Fibroblast of skin of left biceps (primary cell): ENCODE data around the gene EPHX1.
"Not testable (repeated sequence)": the region's sequence is repeated elsewhere in the genome, so short reads cannot be mapped to it uniquely, and the experiment has no call there.

Experiments used
- DNase-seq, 2 experiments: peaks; one replicate each; pipeline ENCODE4 v3.0.0-alpha.2; 2013; ENCODE audit warnings: low read depth in 2 of 2

EPHX1 gene

DNA sequence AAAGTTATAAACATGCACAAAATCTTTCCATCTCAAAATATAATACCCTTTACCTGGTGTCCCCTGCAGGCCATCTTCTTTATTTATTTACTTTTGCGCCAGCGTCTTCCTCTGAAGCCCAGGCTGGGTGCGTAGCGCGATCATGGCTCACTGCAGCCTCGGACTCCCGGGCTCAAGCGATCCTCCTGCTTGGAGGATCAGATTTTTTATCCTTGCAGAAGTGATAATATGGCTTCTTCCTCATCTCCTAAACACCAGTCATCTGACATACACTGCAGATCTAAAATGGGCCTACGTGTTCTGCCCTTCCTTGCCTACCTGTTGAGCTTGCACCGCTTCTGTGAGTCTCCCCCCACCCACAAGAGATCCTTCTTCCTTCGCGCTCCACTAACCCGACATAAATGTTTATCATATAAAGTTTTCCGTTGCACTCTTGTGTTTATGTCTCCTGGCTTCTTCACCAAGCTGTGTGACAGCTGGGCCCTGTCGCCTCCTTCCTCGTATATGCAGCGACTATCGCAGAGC, 32.8 kb upstream of the EPHX1 start:
- no peak for DNase-seq

DNA sequence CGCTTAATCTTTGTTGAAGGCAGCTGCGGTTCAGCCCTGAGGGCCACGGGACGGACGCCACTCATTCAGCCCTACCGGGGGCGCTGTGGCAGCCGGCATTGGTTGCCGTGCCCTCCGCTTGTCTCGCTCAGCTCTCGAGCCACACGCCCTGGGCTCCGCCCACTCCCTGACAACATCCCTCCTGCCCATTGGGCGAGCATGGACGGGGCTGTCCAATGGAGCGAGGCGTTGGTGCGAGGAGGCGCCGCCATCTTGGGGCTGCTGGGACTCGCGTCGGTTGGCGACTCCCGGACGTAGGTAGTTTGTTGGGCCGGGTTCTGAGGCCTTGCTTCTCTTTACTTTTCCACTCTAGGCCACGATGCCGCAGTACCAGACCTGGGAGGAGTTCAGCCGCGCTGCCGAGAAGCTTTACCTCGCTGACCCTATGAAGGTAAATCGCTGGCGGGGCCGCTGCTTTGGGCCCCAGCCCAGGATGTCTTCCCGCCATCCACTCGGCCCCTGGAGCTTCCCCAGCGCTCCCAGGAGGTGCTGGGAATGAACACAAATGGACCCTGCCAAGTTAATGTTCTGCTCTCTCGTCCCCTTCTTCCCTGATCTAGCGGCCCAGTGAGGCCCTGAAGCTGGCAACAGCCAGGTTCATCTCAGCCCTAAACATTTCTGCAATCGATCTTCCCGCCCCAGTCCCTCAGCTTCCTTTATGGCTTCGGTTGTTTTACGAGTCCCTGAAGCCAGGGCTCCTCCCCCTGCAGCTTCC, 32.2 kb upstream of the EPHX1 start, which contains the start of gene SRP9:
Gene SRP9 (plus strand): TSS at position 244 of the 754 bp plus-strand sequence. CDS start 115 bp downstream, at position 359.
- peak; percentile 92 to 94 for DNase-seq

DNA sequence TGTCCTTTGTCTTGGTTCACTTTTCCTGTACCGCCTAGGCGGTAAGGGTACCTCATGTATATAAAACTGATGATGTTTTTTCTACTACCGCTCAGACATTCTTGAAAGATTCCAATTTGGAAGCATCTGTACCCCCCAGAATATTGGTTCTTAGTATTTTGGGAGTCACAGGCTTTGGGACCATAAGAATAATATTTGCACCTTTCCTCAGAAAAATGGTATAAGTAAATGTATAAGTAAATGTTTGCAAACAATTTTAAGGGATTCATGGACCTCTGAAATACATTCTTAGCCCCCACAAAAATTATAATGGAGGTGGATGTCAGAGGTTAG, 31.6 kb upstream of the EPHX1 start:
- no peak for DNase-seq

DNA sequence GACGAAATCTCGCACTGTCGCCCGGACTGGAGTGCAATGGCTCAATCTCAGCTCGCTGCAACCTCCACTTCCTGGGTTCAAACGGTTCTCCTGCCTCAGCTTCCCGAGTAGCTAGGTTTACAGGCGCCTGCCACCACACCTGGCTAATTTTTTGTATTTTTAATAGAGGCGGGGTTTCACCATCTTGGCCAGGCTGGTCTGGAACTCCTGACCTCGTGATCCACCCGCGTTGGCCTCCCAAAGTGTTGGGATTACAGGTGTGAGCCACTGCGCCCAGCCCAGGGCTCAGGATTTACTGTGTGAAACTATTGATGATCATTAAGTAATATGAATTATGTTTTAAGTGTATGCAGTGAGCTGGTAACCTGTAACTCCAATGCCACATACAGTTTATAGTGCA, 30.8 kb upstream of the EPHX1 start:
- DNase-seq: not testable (repeated sequence)

DNA sequence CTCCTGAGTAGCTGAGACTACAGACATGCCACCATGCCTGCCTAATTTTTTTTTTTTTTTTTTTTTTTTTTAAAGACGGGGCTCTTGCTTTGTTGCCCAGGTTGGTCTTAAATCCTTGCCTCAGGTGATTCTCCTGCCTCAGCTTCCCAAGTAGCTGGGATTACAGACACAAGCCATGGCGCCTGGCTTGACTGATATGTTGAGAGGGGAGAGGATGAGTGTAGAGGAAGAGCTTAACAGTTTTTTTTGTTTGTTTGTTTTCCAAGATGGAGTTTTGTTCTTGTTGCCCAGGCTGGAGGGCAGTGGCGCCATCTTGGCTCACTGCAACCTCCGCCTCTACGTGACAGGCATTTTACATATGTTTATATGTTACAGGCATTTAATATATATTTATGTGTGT, 29.8 kb upstream of the EPHX1 start:
- DNase-seq: no peak

DNA sequence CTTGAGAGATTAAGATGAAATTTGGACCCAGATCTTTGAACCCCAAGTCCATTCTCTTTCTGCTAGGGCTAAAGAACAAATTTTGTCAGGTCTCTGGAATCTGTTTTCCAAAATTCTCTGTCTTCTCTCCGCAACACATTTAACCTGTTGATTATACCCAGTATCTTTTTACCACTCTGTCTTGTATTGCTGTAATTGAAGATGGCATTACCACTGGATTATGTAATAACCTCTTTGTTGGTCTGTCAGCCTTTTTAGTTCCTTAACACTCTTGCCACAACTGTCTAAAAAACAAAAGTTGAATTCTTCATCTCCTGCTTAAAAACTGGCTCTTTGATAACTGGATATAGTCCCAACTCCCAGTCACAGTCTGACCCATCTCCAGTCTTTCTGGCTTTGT, 29.3 kb upstream of the EPHX1 start:
- no peak for DNase-seq

DNA sequence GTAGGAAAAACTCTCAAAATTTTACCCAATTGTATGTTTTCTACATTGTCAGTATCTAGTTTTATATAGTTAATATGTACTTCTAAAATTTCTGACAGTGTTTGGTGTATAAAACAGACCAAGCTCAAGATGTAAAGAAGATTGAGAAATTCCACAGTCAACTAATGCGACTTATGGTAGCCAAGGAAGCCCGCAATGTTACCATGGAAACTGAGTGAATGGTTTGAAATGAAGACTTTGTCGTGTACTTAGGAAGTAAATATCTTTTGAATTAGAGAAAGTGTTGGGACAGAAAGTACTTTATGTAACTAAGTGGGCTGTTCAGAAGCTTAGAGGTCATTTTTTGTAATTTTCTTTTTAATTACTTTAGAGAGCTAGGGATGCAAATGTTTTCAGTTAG, 20.8 kb upstream of the EPHX1 start:
- not testable (repeated sequence) for DNase-seq

DNA sequence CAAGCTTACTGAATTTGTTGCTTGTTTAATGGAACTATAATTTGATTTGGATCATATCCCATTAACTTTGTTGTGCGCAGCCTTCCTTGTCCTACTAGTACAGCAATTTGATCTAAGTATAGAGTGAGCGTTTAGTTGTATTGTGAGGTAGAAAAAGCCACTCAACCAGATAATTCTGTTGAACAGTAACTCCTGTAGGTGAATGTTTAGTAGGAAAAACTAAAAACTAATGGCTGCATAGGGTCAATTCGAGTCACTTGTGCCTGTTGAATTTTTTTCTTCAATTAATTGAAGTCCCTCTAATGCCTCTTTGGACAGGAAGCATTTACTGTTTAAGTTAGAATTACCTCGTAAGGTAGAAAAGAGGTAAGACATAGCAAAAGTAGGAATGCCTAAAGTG, 15.0 kb upstream of the EPHX1 start:
- DNase-seq: no peak

DNA sequence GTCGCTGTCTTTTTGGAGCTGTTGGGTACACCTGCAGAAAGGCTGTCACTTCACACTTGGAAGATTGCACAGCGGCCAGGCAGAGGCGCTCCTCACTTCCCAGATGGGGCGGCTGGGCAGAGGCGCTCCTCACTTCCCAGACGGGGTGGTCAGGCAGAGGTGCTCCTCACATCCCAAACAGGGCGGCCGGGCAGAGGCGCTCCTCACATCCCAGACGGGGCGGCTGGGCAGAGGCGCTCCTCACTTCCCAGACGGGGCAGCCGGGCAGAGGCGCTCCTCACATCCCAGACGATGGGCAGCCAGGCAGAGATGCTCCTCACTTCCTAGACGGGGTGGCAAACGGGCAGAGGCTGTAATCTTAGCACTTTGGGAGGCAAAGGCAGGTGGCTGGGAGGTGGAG, 13.8 kb upstream of the EPHX1 start:
- not testable (repeated sequence) for DNase-seq

DNA sequence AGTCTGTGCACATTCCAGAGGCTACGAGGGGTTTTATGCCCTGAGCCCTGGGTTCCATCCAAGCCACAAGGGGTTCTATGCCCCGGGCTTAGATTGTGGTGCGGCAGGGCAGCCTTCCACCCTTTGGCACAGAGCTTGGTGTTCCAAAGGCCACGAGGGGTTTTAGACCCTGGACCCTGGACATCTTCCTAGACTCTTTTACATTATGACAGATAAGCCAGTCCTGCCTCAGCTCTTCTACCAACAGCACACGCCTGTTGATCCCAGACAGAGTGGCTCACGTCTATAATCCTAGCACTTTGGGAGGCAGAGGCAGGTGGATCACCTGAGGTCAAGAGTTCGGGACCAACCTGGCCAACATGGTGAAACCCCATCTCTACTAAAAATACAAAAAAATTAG, 8.8 kb upstream of the EPHX1 start:
- DNase-seq: not testable (repeated sequence)

DNA sequence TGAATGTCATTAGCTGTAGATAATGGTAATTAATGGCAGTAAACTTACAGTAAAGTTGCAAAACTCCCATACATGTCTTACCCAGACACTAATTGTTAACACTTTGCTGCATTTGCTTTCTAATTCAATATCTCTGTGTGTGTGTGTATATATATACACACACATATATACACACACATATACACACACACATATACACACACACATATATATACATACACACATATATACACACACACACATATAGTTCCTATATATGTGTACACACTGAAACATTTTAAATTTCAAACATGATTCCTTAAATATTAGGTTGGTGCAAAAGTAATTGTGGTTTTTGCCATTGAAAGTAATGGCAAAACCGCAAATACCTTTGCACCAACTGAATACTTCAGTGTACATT, 3.7 kb upstream of the EPHX1 start:
- DNase-seq: no peak

DNA sequence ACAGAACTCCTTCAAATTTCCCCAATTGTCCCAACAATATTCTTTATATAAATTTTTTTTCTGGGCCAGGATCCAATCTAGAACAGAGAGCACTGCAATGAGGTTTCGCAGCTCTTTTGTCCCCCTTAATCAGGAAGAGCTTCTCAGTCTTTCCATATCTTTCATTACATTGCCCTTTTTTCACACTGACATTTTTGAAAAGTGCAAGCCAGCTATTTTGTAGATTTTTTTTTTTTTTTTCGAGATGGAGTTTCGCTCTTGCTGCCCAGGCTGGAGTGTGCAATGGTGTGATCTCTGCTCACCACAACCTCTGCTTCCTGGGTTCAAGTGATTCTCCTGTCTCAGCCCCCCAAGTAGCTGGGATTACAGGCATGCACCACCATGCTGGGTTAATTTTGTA, 3.2 kb upstream of the EPHX1 start:
- not testable (repeated sequence) for DNase-seq

DNA sequence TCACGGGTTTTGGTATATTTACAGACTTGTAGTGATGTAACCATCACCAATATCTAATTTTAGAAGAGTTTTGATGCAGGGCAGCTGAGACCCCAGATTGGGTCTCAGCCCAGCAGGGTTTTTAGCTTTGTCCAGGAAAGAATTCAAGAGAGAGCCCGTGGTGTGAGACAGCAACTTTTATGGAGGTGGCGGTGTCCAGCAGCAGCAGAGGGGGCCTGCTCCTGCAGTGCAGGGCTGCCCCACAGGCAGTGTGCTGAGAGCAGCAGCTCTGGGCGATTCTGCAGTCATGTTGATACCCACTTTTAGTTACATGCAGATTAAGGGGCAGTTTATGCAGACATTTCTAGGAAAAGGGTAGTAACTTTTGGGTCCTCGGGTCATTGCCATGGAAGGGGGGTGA, 1.8 kb upstream of the EPHX1 start:
- no peak for DNase-seq

DNA sequence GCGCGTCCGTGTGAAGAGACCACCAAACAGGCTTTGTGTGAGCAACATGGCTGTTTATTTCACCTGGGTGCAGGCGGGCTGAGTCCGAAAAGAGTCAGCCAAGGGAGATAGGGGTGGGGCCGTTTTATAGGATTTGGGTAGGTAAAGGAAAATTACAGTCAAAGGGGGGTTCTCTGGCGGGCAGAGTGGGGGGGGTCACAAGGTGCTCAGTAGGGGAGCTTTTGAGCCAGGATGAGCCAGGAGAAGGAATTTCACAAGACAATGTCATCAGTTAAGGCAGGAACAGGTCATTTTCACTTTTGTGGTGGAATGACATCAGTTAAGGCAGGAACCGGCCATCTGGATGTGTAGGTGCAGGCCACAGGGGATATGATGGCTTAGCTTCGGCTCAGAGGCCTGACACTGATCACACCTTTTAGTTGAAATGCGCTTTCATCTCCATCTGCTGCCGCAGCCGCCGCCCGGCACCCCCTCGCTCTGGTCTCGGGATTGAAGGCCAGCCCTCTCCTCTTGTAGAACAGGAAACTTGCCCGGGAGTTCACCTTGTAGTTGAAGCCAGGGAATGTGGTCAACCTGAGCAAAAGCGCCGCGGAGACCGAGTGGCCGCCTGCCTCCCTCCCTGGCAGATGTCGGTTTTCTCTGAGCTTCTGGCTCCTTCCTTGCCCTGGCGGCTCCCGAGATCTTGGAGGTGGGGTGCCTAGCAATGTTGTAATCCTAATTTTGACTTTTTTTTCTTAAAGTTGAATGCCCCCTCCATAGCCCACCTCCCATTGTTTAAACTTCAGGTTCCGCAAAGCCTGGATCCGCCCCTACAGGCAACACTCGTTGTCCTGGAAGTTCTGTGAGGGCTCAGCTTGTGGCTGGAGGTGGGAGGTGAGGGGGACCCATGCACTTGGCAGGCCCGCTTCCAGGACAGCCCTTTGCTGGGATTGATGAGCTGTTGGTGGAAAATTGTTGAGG, 935 bp downstream of the EPHX1 start:
- not testable (repeated sequence) for DNase-seq

DNA sequence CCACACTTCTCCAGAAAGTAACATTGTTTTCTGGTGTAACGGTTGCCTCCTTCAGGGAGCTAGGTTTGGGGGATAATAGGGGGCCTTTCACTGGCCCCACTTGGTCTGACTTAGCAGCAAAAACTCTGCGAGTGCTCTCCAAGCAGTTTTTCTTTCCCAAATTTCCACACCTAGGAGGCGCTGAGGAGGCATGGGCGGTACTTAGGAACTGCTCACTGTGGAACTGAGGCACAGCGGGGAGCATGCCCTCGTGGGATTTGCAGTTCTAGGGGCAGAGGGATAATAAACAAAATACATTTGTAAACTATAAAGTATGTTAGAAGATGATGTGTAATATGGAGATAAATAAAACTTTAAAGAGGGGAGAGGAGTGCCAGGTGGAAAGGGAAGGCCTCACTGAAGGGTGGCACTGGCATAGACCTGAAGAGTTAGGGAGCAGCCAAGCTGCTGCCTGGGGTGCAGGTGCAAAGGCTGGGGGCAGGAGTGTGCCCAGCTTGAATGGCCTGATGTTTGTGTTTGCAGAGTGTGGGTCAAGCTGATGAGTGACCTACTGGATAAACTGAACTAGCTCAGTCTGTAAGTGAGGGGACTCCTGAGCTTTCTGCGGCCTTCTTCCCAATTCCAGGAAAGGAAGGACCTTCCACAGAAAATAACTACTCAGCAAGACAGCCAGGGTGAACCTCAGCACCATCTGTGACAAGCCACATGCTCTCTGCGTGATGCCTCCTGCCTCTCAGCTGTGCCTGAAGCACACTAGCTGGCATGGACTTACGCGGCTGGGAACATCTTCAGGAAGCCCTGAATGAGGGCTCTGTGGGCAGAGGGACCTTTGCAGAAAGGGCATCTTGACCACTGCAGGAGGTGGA, 1.9 kb downstream of the EPHX1 start:
- no peak for DNase-seq

DNA sequence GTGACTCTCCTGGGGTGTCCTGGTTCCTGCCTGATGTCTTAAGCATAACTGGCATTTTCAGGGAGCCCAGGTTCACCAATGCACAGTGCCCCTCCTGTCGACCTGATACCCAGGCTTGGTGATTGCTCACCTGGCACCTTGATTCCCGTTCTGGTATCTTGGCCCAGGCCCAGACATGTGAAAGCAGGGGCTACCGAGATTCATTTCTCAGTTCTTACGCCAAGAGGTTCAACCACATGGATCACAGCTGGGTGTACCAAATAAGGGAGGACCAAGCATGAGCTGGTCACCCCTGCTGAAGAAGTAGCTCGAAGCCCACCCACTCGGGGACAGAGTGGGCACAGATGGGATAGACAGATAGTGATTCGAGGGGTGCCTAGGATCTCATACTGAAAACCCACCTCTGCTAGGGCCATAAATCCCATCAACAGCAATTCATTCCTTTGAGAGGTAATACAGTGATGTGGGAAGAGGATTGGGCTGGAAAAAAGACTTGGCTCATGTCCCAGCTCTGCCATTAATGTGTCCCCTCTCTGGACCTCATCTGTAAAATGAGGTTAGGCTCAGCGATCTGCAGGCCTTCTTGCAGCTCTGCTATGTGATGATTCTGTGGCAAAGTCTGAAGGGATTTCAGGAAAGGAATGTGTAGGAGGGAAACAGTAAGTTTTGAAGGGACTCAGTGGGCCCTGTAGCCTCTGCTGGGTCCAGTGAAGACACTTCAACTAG, 2.7 kb downstream of the EPHX1 start:
- no peak for DNase-seq

DNA sequence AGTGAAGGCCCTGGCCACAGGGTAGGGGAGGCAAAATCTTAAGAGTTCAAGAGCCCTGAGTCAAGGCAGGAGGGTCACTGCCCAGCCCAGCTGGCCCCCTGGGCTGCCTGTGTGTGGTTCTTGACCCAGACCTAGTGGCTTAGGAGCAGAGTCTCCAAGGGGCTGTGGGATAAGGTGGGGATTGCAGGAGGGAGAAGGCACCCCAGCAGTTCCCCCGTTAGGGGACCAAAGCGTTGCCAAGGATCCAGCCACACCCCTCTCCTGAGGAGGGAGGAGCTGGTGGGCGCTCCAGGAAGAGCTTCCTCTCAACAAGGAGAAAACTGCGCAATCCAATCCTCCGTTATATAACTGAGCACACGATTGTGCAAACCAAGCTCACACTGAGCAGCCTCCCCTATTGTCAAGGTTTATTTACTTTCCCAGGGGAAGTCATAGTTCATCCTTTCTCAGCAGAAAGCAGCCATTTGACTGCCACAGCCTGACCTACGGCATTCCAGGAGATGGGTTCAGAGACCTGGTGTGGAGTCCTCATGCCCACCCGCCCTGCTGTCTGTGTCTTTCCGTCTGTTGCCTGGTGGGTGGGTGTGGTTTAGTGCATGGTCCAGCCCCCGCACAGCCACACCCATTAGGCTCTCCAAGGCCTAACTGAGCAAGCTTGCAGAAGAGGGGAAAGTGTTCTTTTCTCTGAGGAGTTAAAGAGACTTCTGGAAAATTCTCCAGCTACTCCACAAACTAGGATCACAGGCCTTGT, 3.5 kb downstream of the EPHX1 start:
- no peak for DNase-seq

DNA sequence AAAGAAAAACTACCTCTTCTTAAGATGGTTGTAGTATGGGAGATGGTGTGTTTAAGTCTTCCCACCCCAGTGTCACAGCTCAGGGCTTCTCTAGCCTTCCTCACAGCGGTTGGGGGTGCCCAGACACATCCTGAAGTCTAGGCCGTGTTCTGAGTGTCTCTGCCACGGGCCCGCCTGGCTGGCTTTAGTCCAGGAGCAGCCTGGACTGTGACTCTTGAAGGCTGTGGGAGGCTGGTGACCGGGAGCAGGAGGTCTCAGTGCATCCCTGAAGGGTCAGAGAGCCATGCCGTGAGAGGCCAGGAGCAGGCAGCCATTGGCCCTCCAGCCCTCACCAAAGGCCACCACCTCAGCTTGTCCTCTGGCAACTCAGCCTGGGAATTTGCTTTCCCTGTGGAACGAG, 4.5 kb downstream of the EPHX1 start:
- no peak for DNase-seq

DNA sequence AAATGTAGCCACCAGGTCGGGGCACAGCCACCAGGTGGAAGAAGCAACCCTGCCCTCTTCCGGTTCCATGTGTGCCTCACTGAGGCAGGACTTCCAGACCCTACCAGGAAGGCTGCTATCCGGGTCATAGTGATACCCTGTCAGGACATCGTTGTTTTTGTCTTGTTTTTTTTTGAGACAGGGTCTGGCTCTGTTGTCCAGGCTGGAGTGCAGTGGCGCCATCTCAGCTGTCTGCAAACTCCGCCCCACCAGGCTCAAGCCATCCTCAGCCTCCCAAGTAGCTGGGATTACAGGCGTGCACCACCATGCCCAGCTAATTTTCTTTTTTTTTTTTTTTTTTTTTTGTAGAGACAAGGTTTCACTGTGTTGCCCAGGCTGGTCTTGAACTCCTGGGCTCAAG, 5.2 kb downstream of the EPHX1 start:
- not testable (repeated sequence) for DNase-seq

DNA sequence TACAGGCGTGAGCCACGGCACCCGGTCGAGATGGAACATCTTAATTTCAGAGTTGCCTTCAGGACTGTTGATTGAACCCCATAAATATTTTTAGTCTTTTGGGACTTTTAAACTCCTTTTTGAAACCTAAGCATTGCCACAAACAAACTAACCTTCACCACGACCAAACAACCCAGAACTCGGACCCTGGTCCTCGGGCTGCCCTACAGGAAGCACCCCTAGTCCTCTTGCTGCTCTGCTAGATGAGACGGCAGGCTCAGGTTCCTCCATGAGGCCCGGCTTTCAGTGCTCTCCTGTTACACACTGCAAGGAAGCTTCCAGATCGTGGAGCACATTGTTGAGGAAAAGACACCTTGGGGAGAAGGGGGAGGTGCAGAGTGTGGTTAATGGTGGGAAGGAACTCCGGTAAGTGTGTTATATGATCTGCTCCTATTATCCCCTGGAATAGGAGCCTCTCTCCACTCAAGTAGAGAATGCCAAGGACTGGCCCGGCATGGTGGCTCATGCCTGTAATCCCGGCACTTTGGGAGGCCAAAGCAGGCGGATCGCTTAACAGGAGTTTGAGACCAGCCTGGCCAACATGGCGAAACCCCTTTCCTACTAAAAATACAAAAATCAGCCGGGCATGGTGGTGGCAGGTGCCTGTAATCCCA, 5.7 kb downstream of the EPHX1 start:
- DNase-seq: no peak
